ENCODE data around the gene SLC39A2. TPM values are rescaled to one million over a fixed set of nuclear protein-coding genes. Genes with fewer than 3 reads are reported as not detected.

Gene SLC39A2
- total and polyA plus RNA-seq, 4 donors, result 0.05 to 0.08 TPM; not detected in 2

DNA sequence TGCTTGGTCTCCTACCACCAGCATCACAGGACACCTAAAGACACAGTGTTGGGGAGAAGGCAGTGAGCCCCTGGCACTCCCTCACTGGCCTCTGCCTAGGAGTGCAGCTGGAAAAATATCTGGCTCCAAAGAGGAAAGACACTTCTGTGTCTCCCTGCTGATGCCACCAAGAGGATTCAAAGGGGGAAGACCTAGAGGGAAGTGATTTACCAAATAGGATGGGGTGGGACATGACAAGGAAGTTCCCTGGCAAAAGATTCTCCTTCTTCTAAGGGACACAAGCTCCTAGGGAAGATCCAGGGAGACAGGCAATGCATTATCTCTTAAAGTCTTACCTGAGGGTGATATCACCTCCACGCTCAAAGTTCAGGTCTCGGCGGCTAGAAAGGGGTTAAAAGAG, 19.7 kb downstream of the SLC39A2 start:
- 90% methylated on average over 3 of the region's 3 CpGs for WGBS
- no peaks in the 10 kb centered on the region for H3K27me3 ChIP-seq (ENCODE audit: control insufficient read depth in 4 of 4, insufficient read depth in 4 of 4, low read length in 3 of 4)
- no peak overlapping the region for H3K4me3 ChIP-seq (ENCODE audit: low read depth in 1 of 3, low read length in 3 of 3)
- H3K27ac ChIP-seq (ENCODE audit: low read depth in 1 of 2, low read length in 2 of 2), result no peak overlapping the region
- H3K36me3 ChIP-seq (ENCODE audit: control insufficient read depth in 4 of 4, insufficient read depth in 3 of 4, low read depth in 1 of 4, low read length in 3 of 4), result peaks cover 8 to 45% (median 44%) of the 10 kb centered on the region in 4 donors
- no peak for DNase-seq (ENCODE audit: low spot score)
- peaks cover 0 to 58% (median 36%) of the 10 kb centered on the region in 4 donors for H3K4me1 ChIP-seq (ENCODE audit: control insufficient read depth in 4 of 4, insufficient read depth in 4 of 4, low read length in 3 of 4)
- no peak overlapping the region for H3K9ac ChIP-seq (ENCODE audit: low read depth in 1 of 2, low read length in 2 of 2)
- TF ChIP-seq MAX (IDR thresholded peaks at IDR 0.05) (no peak), FOXA1 (IDR thresholded peaks at IDR 0.05) (no peak), TAF1 (conservative IDR thresholded peaks at IDR 0.05) (no peak), RXRA (IDR thresholded peaks at IDR 0.05) (no peak), NR2F2 (IDR thresholded peaks at IDR 0.05) (no peak), HNF4A (conservative IDR thresholded peaks at IDR 0.05) (no peak), GABPA (IDR thresholded peaks at IDR 0.05 in 1 of 2, conservative IDR thresholded peaks at IDR 0.05 in 1 of 2) (no peak), HNF4G (IDR thresholded peaks at IDR 0.05) (no peak), SP1 (IDR thresholded peaks at IDR 0.05) (no peak), YY1 (IDR thresholded peaks at IDR 0.05) (no peak), FOXA2 (IDR thresholded peaks at IDR 0.05) (no peak), ZBTB33 (IDR thresholded peaks at IDR 0.05) (no peak), RAD21 (IDR thresholded peaks at IDR 0.05) (no peak)
- TF ChIP-seq, protein P1, sequence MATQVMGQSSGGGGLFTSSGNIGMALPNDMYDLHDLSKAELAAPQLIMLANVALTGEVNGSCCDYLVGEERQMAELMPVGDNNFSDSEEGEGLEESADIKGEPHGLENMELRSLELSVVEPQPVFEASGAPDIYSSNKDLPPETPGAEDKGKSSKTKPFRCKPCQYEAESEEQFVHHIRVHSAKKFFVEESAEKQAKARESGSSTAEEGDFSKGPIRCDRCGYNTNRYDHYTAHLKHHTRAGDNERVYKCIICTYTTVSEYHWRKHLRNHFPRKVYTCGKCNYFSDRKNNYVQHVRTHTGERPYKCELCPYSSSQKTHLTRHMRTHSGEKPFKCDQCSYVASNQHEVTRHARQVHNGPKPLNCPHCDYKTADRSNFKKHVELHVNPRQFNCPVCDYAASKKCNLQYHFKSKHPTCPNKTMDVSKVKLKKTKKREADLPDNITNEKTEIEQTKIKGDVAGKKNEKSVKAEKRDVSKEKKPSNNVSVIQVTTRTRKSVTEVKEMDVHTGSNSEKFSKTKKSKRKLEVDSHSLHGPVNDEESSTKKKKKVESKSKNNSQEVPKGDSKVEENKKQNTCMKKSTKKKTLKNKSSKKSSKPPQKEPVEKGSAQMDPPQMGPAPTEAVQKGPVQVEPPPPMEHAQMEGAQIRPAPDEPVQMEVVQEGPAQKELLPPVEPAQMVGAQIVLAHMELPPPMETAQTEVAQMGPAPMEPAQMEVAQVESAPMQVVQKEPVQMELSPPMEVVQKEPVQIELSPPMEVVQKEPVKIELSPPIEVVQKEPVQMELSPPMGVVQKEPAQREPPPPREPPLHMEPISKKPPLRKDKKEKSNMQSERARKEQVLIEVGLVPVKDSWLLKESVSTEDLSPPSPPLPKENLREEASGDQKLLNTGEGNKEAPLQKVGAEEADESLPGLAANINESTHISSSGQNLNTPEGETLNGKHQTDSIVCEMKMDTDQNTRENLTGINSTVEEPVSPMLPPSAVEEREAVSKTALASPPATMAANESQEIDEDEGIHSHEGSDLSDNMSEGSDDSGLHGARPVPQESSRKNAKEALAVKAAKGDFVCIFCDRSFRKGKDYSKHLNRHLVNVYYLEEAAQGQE (IDR thresholded peaks at IDR 0.05), result no peak
- H3K9me3 ChIP-seq (ENCODE audit: control insufficient read depth in 4 of 4, low read length in 3 of 4), result no peaks in the 10 kb centered on the region

GRCh38 chr14:21019366-21019765, 20.3 kb downstream of the SLC39A2 start:
- Histone ChIP-seq H3K4me1 (ENCODE audit: control insufficient read depth in 4 of 4, insufficient read depth in 4 of 4, low read length in 3 of 4) (peaks cover 0 to 64% (median 40%) of the 10 kb centered on the region in 4 donors), H3K36me3 (ENCODE audit: control insufficient read depth in 4 of 4, insufficient read depth in 3 of 4, low read depth in 1 of 4, low read length in 3 of 4) (peaks cover 8 to 45% (median 44%) of the 10 kb centered on the region in 4 donors), H3K27ac (ENCODE audit: low read depth in 1 of 2, low read length in 2 of 2) (no peak overlapping the region), H3K27me3 (ENCODE audit: control insufficient read depth in 4 of 4, insufficient read depth in 4 of 4, low read length in 3 of 4) (no peaks in the 10 kb centered on the region), H3K9ac (ENCODE audit: low read depth in 1 of 2, low read length in 2 of 2) (no peak overlapping the region), H3K4me3 (ENCODE audit: low read depth in 1 of 3, low read length in 3 of 3) (no peak overlapping the region), H3K9me3 (ENCODE audit: control insufficient read depth in 4 of 4, low read length in 3 of 4) (no peaks in the 10 kb centered on the region)
- TF ChIP-seq YY1 (IDR thresholded peaks at IDR 0.05) (no peak), CTCF (IDR thresholded peaks at IDR 0.05; ENCODE audit: low read depth, low read length, missing input control) (no peak), RXRA (IDR thresholded peaks at IDR 0.05) (no peak), ATF3 (IDR thresholded peaks at IDR 0.05) (no peak), FOXA1 (IDR thresholded peaks at IDR 0.05) (no peak), ZBTB33 (IDR thresholded peaks at IDR 0.05) (no peak), SP1 (IDR thresholded peaks at IDR 0.05) (no peak), HNF4A (conservative IDR thresholded peaks at IDR 0.05) (no peak), EGR1 (IDR thresholded peaks at IDR 0.05; ENCODE audit: low read depth in 2 of 2) (no peak)
- no peak for DNase-seq (ENCODE audit: low spot score)
- WGBS, result 72% methylated on average over 1 of the region's 1 CpG

Measured in liver (tissue), 9 donors.